ENCODE measurements around the gene ARIH2.

Gene ARIH2

GRCh38 chr3:48989126-48989795 is 70.6 kb downstream of the ARIH2 start:
- Histone ChIP-seq H3K4me1 (ENCODE audit: control insufficient read depth, insufficient read depth, low read length, poor library complexity, severe bottlenecking) (peaks cover 20% of the 10 kb centered on the region), H3K27me3 (replicated peaks; ENCODE audit: control insufficient read depth, insufficient read depth, low read length, poor library complexity, severe bottlenecking) (no peaks in the 10 kb centered on the region), H3K4me3 (ENCODE audit: insufficient read depth, low read depth, low read length, poor library complexity, severe bottlenecking) (peak overlapping the region; percentile 90), H3K27ac (ENCODE audit: insufficient read depth, low read length, poor library complexity, severe bottlenecking) (peak overlapping the region; percentile 80), H3K36me3 (ENCODE audit: control insufficient read depth, insufficient read depth, low read length) (peaks cover 10% of the 10 kb centered on the region), H3K9me3 (ENCODE audit: control insufficient read depth, low read length) (no peaks in the 10 kb centered on the region)
- DNase-seq = no peak

- Histone ChIP-seq H3K27me3 (replicated peaks; ENCODE audit: control insufficient read depth, insufficient read depth, low read length, poor library complexity, severe bottlenecking) (no peaks in the 10 kb centered on the region), H3K27ac (ENCODE audit: insufficient read depth, low read length, poor library complexity, severe bottlenecking) (peak within 1 kb of the TSS; percentile 80), H3K4me3 (ENCODE audit: insufficient read depth, low read depth, low read length, poor library complexity, severe bottlenecking) (peak within 1 kb of the TSS; percentile 90), H3K9me3 (ENCODE audit: control insufficient read depth, low read length) (no peaks in the 10 kb centered on the region), H3K4me1 (ENCODE audit: control insufficient read depth, insufficient read depth, low read length, poor library complexity, severe bottlenecking) (peaks cover 20% of the 10 kb centered on the region), H3K36me3 (ENCODE audit: control insufficient read depth, insufficient read depth, low read length) (peaks cover 2% of the 10 kb centered on the region)
- peak; percentile 52 to 69 (median 64) for DNase-seq
Observed at GRCh38 chr3:48989796-48990635, 71.4 kb downstream of the ARIH2 start, which contains the start of gene P4HTM. TSS of gene P4HTM (plus strand) at chr3:48990241. CDS start at chr3:48990257, 16 bp downstream.

- peak overlapping the region; percentile 80 for H3K27ac ChIP-seq (ENCODE audit: insufficient read depth, low read length, poor library complexity, severe bottlenecking)
- peaks cover 20% of the 10 kb centered on the region for H3K4me1 ChIP-seq (ENCODE audit: control insufficient read depth, insufficient read depth, low read length, poor library complexity, severe bottlenecking)
- DNase-seq = peak in 1 of 3 donors; percentile 33
- peak overlapping the region; percentile 90 for H3K4me3 ChIP-seq (ENCODE audit: insufficient read depth, low read depth, low read length, poor library complexity, severe bottlenecking)
- H3K36me3 ChIP-seq (ENCODE audit: control insufficient read depth, insufficient read depth, low read length) = no peaks in the 10 kb centered on the region
- H3K27me3 ChIP-seq (replicated peaks; ENCODE audit: control insufficient read depth, insufficient read depth, low read length, poor library complexity, severe bottlenecking) = no peaks in the 10 kb centered on the region
- no peaks in the 10 kb centered on the region for H3K9me3 ChIP-seq (ENCODE audit: control insufficient read depth, low read length)
Observed at GRCh38 chr3:48990636-48991469, 72.2 kb downstream of the ARIH2 start.

DNA sequence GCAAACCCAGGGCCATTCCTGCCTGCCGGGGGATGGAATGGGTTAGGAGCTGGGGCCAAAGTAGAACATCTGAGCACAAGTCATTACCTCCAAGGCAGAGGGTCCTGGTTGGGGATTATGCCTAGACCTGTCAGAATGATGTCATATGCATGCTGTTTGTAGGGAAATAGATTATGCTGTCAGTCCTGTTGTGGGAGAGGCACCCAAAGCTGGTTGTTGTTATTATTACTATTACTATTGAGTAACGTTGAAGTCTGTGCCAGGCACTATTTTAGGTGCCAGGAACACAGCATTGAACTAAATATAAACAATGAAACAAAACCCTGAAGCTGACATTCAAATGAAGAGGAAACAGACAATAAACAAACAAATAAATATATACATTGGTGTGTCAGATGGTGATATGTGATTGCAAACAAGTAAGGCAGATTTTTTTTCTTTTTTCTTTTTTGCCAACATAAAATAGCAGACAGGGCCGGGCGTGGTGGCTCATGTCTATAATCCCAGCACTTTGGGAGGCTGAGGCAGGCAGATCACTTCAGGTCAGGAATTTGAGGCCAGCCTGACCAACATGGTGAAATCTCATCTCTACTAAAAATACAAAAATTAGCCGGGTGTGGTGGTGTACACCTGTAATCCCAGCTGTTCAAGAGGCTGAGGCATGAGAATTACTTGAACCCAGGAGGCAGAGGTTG is 73.4 kb downstream of the ARIH2 start:
- H3K4me1 ChIP-seq (ENCODE audit: control insufficient read depth, insufficient read depth, low read length, poor library complexity, severe bottlenecking) = peaks cover 20% of the 10 kb centered on the region

GRCh38 chr3:48993834-48994233 is 75.2 kb downstream of the ARIH2 start:
- no peaks in the 10 kb centered on the region for H3K27me3 ChIP-seq (replicated peaks; ENCODE audit: control insufficient read depth, insufficient read depth, low read length, poor library complexity, severe bottlenecking)
- peaks cover 19% of the 10 kb centered on the region for H3K4me1 ChIP-seq (ENCODE audit: control insufficient read depth, insufficient read depth, low read length, poor library complexity, severe bottlenecking)
- H3K36me3 ChIP-seq (ENCODE audit: control insufficient read depth, insufficient read depth, low read length) = no peaks in the 10 kb centered on the region
- H3K9me3 ChIP-seq (ENCODE audit: control insufficient read depth, low read length) = no peaks in the 10 kb centered on the region
- no peak overlapping the region for H3K4me3 ChIP-seq (ENCODE audit: insufficient read depth, low read depth, low read length, poor library complexity, severe bottlenecking)
- no peak overlapping the region for H3K27ac ChIP-seq (ENCODE audit: insufficient read depth, low read length, poor library complexity, severe bottlenecking)
- DNase-seq = no peak

More for the DNA sequence above, 73.4 kb downstream of the ARIH2 start:
- H3K9me3 ChIP-seq (ENCODE audit: control insufficient read depth, low read length) = no peaks in the 10 kb centered on the region
- no peak overlapping the region for H3K27ac ChIP-seq (ENCODE audit: insufficient read depth, low read length, poor library complexity, severe bottlenecking)
- no peaks in the 10 kb centered on the region for H3K27me3 ChIP-seq (replicated peaks; ENCODE audit: control insufficient read depth, insufficient read depth, low read length, poor library complexity, severe bottlenecking)
- no peak overlapping the region for H3K4me3 ChIP-seq (ENCODE audit: insufficient read depth, low read depth, low read length, poor library complexity, severe bottlenecking)
- DNase-seq = no peak
- H3K36me3 ChIP-seq (ENCODE audit: control insufficient read depth, insufficient read depth, low read length) = no peaks in the 10 kb centered on the region

DNA sequence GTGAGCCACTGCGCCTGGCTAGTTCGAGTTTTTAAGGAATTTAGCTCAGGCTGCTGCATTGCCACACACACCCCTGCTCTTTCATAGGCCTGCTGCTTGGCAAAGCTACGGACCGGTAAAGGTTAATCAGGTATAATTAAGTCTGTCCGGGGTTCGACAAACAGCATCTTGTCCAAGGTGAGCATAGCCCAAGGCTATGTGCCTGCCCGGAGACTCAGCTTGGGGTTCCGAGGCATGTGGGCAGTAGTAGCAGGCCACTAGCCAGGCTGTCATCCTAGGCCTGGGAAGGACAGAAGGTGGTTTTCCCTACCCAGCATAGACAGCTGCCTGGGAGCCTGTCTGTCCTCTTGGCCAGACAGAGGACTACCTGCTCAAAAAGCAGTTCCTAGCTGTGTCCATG is 78.0 kb downstream of the ARIH2 start:
- no peaks in the 10 kb centered on the region for H3K27me3 ChIP-seq (replicated peaks; ENCODE audit: control insufficient read depth, insufficient read depth, low read length, poor library complexity, severe bottlenecking)
- H3K9me3 ChIP-seq (ENCODE audit: control insufficient read depth, low read length) = no peaks in the 10 kb centered on the region
- no peak overlapping the region for H3K4me3 ChIP-seq (ENCODE audit: insufficient read depth, low read depth, low read length, poor library complexity, severe bottlenecking)
- peaks cover 1% of the 10 kb centered on the region for H3K4me1 ChIP-seq (ENCODE audit: control insufficient read depth, insufficient read depth, low read length, poor library complexity, severe bottlenecking)
- DNase-seq = no peak
- peaks cover 4% of the 10 kb centered on the region for H3K36me3 ChIP-seq (ENCODE audit: control insufficient read depth, insufficient read depth, low read length)
- no peak overlapping the region for H3K27ac ChIP-seq (ENCODE audit: insufficient read depth, low read length, poor library complexity, severe bottlenecking)

DNA sequence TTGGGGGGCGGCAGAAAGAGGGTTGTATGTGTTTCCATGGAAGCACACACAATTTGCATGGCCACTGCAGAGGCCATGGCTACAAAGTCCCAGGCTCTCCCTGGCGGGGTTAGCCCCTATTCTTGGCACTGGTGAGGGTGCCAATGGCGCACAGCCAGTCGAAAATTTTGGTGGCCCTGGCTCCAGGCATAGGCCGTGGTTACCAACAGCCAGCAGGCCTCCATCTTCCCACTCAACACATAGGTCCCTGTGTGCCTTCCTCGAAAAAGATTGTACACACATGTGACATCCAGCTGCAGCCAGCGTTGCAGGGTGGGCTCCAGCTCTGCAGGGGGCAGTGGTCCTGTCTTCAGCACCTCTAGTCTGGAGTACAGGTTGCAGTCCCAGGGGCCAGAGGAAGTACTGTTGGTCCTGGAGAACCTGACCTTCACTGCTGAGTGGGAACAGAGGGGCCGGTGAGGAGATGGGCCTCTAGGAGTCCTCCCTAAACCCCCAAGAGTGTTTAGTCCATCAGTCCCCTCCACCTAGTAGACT is 78.5 kb downstream of the ARIH2 start:
- no peak overlapping the region for H3K27ac ChIP-seq (ENCODE audit: insufficient read depth, low read length, poor library complexity, severe bottlenecking)
- H3K4me1 ChIP-seq (ENCODE audit: control insufficient read depth, insufficient read depth, low read length, poor library complexity, severe bottlenecking) = no peaks in the 10 kb centered on the region
- no peak overlapping the region for H3K4me3 ChIP-seq (ENCODE audit: insufficient read depth, low read depth, low read length, poor library complexity, severe bottlenecking)
- H3K36me3 ChIP-seq (ENCODE audit: control insufficient read depth, insufficient read depth, low read length) = peaks cover 4% of the 10 kb centered on the region
- H3K27me3 ChIP-seq (replicated peaks; ENCODE audit: control insufficient read depth, insufficient read depth, low read length, poor library complexity, severe bottlenecking) = no peaks in the 10 kb centered on the region
- DNase-seq = no peak
- H3K9me3 ChIP-seq (ENCODE audit: control insufficient read depth, low read length) = no peaks in the 10 kb centered on the region

DNA sequence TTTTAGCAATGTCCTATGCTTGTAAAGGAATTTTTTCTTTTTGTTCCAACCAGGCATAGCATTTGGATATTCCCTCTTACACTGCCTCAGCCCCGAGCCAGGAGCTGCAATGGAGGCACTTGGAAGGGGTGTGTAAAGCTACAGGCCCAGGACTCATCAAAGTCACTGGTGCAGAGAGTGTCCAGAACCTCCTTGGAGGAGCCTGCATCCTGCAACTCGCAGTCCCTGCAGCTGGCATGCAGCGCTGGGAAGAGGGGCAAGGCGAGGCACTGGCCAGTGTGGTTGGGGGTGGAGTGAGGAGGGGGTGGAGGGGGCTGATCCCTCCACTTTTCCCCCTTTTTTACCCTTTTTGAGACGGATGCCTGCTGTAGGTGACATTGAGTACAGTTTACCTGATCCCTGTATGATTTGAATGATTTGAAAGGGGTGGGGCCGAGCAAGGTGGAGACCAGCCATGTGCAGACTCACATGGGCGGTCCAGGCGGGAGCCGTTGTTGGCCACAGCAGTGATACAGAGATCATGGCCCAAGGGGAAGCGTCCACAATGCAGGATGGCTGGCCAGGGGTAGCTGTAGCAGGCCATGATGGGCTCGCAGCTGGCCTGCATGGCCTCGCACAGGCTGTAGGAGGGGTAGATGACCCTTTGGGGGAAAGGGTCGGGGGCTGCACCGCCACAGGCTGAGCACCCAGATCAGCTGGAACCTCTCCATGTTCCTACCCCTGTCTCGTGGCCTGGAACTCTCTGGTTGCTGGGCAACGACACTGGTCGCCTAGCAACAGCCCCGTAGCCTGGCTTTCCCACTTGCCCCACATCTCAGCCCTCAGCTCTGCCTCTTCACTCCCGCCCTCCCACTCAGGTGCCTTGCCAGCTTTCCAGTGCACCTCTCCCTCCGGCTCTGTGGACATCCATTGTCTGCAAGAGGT is 79.3 kb downstream of the ARIH2 start:
- Histone ChIP-seq H3K9me3 (ENCODE audit: control insufficient read depth, low read length) (no peaks in the 10 kb centered on the region), H3K4me3 (ENCODE audit: insufficient read depth, low read depth, low read length, poor library complexity, severe bottlenecking) (no peak overlapping the region), H3K4me1 (ENCODE audit: control insufficient read depth, insufficient read depth, low read length, poor library complexity, severe bottlenecking) (no peaks in the 10 kb centered on the region), H3K36me3 (ENCODE audit: control insufficient read depth, insufficient read depth, low read length) (peaks cover 4% of the 10 kb centered on the region), H3K27ac (ENCODE audit: insufficient read depth, low read length, poor library complexity, severe bottlenecking) (no peak overlapping the region), H3K27me3 (replicated peaks; ENCODE audit: control insufficient read depth, insufficient read depth, low read length, poor library complexity, severe bottlenecking) (no peaks in the 10 kb centered on the region)
- DNase-seq = no peak
